VCaP (cell line): ENCODE data around the gene TIMP1.

ENCODE experiments used
- H3K27ac ChIP-seq: fragments of 450-650 bp; 2 replicates; pipeline ENCODE4 v1.5.1; 2017
- CTCF ChIP-seq: fragments of 450-650 bp; conservative IDR thresholded peaks from 2 replicates; pipeline ENCODE4 v1.5.1; 2017; ENCODE audit warnings: mild to moderate bottlenecking, moderate library complexity

Gene TIMP1

GRCh38 chrX:47608130-47608810 is 26.0 kb downstream of the TIMP1 start:
- H3K27ac ChIP-seq = no peak overlapping the region
- TF ChIP-seq CTCF = no peak

- no peak for TF ChIP-seq CTCF
- no peak overlapping the region for H3K27ac ChIP-seq
Observed at GRCh38 chrX:47610511-47610910, 28.3 kb downstream of the TIMP1 start.

- no peak for TF ChIP-seq CTCF
- H3K27ac ChIP-seq = no peak overlapping the region
Observed at GRCh38 chrX:47611489-47611888, 29.3 kb downstream of the TIMP1 start.

- H3K27ac ChIP-seq = no peak overlapping the region
- TF ChIP-seq CTCF = no peak
Observed at GRCh38 chrX:47611926-47612325, 29.7 kb downstream of the TIMP1 start.

- no peak overlapping the region for H3K27ac ChIP-seq
- TF ChIP-seq CTCF = no peak
Observed at GRCh38 chrX:47612418-47612817, 30.2 kb downstream of the TIMP1 start.

GRCh38 chrX:47613082-47613481 is 30.8 kb downstream of the TIMP1 start:
- no peak overlapping the region for H3K27ac ChIP-seq

GRCh38 chrX:47614618-47615017 is 32.4 kb downstream of the TIMP1 start:
- no peak for TF ChIP-seq CTCF
- no peak overlapping the region for H3K27ac ChIP-seq

More at GRCh38 chrX:47613082-47613481, 30.8 kb downstream of the TIMP1 start:
- TF ChIP-seq CTCF = no peak
